H1 (cell line): ENCODE measurements around the gene PKM. TPM values are rescaled to one million over a fixed set of nuclear protein-coding genes. Genes with fewer than 3 reads are reported as not detected.

Source experiments
- CTCF ChIA-PET: fragments of 300-600 bp; sonication (Branson Sonifier 250); formaldehyde crosslinking; loops from one replicate; lab custom pipeline; 2021; ENCODE audit not compliant: partially characterized antibody; lab: Charles Lee
- POLR2A ChIA-PET: fragments of 300-600 bp; sonication (Branson Sonifier 250); formaldehyde crosslinking; loops from one replicate; lab custom pipeline; 2021; ENCODE audit warnings: inconsistent platforms; ENCODE audit not compliant: partially characterized antibody; lab: Charles Lee
- DNase-seq, 2 experiments: peaks; one replicate each; pipeline versions ENCODE4 v3.0.0 to v3.0.0-alpha.2; 2010 to 2022; ENCODE audit warnings: low spot score in 2 of 2, low read depth in 1 of 2, mixed read lengths in 1 of 2
- FAIRE-seq: peaks from 2 replicates; lab custom pipeline; 2011; peaks lifted over from hg19 to GRCh38; lab: Jason Lieb, UNC
- H2AFZ ChIP-seq: 2 replicates; pipeline ENCODE4 v1.8.1; 2012; ENCODE audit warnings: low read length, inconsistent platforms
- H2AK5ac ChIP-seq: 2 replicates; pipeline ENCODE4 v1.6.1; 2013; ENCODE audit warnings: low read depth, low read length
- H2BK120ac ChIP-seq: replicated peaks from 2 replicates; pipeline ENCODE3; 2013; ENCODE audit warnings: low read depth, low read length, inconsistent platforms
- H2BK12ac ChIP-seq: 2 replicates; pipeline ENCODE4 v1.6.1; 2013; ENCODE audit warnings: low read depth, low read length
- H2BK15ac ChIP-seq: 2 replicates; pipeline ENCODE4 v1.6.1; 2013; ENCODE audit warnings: low read length
- H2BK20ac ChIP-seq: 2 replicates; pipeline ENCODE4 v1.6.1; 2013; ENCODE audit warnings: low read length
- H2BK5ac ChIP-seq: 2 replicates; pipeline ENCODE4 v1.6.1; 2013; ENCODE audit warnings: low read depth, low read length
- H3K14ac ChIP-seq: 2 replicates; pipeline ENCODE4 v1.6.1; 2013; ENCODE audit warnings: inconsistent platforms; ENCODE audit not compliant: insufficient read length
- H3K18ac ChIP-seq: 2 replicates; pipeline ENCODE4 v1.6.1; 2013; ENCODE audit warnings: low read length; ENCODE audit errors: extremely low read depth
- H3K23ac ChIP-seq: 2 replicates; pipeline ENCODE4 v1.6.1; 2013; ENCODE audit warnings: inconsistent platforms; ENCODE audit not compliant: insufficient read length
- H3K23me2 ChIP-seq: 2 replicates; pipeline ENCODE4 v1.6.1; 2013; ENCODE audit warnings: low read depth, low read length
- H3K27ac ChIP-seq: 2 replicates; pipeline ENCODE4 v1.6.1; 2011; ENCODE audit warnings: low read depth, low read length, inconsistent platforms
- H3K27me3 ChIP-seq, 4 experiments: replicated peaks in 1 of 4; 1 replicate in 1 of 4; 2 replicates in 3 of 4; pipeline versions ENCODE4 v1.6.1 to v1.8.1; 2011 to 2013; ENCODE audit warnings: low read length in 3 of 4, mild to moderate bottlenecking in 3 of 4, inconsistent platforms in 2 of 4, mixed read lengths in 2 of 4, moderate library complexity in 1 of 4; ENCODE audit not compliant: control insufficient read depth in 3 of 4, insufficient read depth in 3 of 4; ENCODE audit errors: extremely low read depth in 1 of 4
- H3K36me3 ChIP-seq, 4 experiments: 2 replicates each; pipeline versions ENCODE4 v1.6.1 to v1.8.1; 2011 to 2013; ENCODE audit warnings: mild to moderate bottlenecking in 4 of 4, low read length in 3 of 4, moderate library complexity in 2 of 4, control low read depth in 1 of 4, inconsistent platforms in 1 of 4; ENCODE audit not compliant: insufficient read depth in 4 of 4, control insufficient read depth in 2 of 4
- H3K4ac ChIP-seq: replicated peaks from 2 replicates; pipeline ENCODE3; 2013; ENCODE audit warnings: low read length, low read depth, mixed read lengths, inconsistent platforms; ENCODE audit not compliant: insufficient read length
- H3K4me1 ChIP-seq, 4 experiments: replicated peaks in 1 of 4; 1 replicate in 1 of 4; 2 replicates in 3 of 4; pipeline versions ENCODE4 v1.6.1 to v1.8.1; 2011 to 2013; ENCODE audit warnings: low read length in 3 of 4, inconsistent platforms in 2 of 4, mixed read lengths in 1 of 4; ENCODE audit not compliant: insufficient read depth in 4 of 4, control insufficient read depth in 3 of 4
- H3K4me2 ChIP-seq, 2 experiments: 2 replicates each; pipeline versions ENCODE4 v1.6.1 to v1.8.1; 2011 to 2013; ENCODE audit warnings: low read depth in 2 of 2, low read length in 2 of 2, control low read depth in 1 of 2, inconsistent platforms in 1 of 2, mild to moderate bottlenecking in 1 of 2; ENCODE audit not compliant: insufficient read depth in 1 of 2
- H3K4me3 ChIP-seq, 4 experiments: fragments of 200-600, 300-600 bp in 1 of 4; sonication (generic), shearing (Covaris generic), sonication (Bioruptor Twin) in 1 of 4; 2 replicates each; pipeline versions ENCODE4 v1.5.1 to v1.8.1; 2011 to 2016; ENCODE audit warnings: low read length in 4 of 4, low read depth in 3 of 4, control low read depth in 2 of 4, inconsistent platforms in 2 of 4, mild to moderate bottlenecking in 2 of 4, mixed read lengths in 1 of 4, moderate library complexity in 1 of 4; ENCODE audit not compliant: insufficient read depth in 2 of 4; ENCODE audit errors: extremely low read depth in 1 of 4
- H3K56ac ChIP-seq: replicated peaks from 2 replicates; pipeline ENCODE3; 2013; ENCODE audit warnings: low read depth, mild to moderate bottlenecking, mixed read lengths, low read length, inconsistent platforms; ENCODE audit not compliant: insufficient read length
- H3K79me1 ChIP-seq: 2 replicates; pipeline ENCODE4 v1.6.1; 2013; ENCODE audit warnings: low read depth, low read length, control low read depth
- H3K79me2 ChIP-seq, 2 experiments: 2 replicates each; pipeline versions ENCODE4 v1.6.1 to v1.8.1; 2012 to 2013; ENCODE audit warnings: low read length in 2 of 2, mild to moderate bottlenecking in 2 of 2, inconsistent platforms in 1 of 2; ENCODE audit not compliant: insufficient read depth in 2 of 2, control insufficient read depth in 1 of 2
- H3K9ac ChIP-seq, 4 experiments: replicated peaks in 1 of 4; 1 replicate in 1 of 4; 2 replicates in 3 of 4; pipeline versions ENCODE4 v1.6.1 to v1.8.1; 2011 to 2013; ENCODE audit warnings: low read depth in 3 of 4, low read length in 3 of 4, control low read depth in 2 of 4, mild to moderate bottlenecking in 2 of 4, moderate library complexity in 2 of 4, inconsistent platforms in 1 of 4; ENCODE audit errors: extremely low read depth in 1 of 4
- H3K9me3 ChIP-seq, 2 experiments: 2 replicates each; pipeline versions ENCODE4 v1.6.1 to v1.8.1; 2012 to 2013; ENCODE audit warnings: mild to moderate bottlenecking in 2 of 2, moderate library complexity in 2 of 2, control low read depth in 1 of 2, inconsistent platforms in 1 of 2, low read depth in 1 of 2, low read length in 1 of 2, mixed read lengths in 1 of 2; ENCODE audit not compliant: insufficient read depth in 2 of 2
- H4K20me1 ChIP-seq, 2 experiments: replicated peaks in 1 of 2; 2 replicates each; pipeline versions ENCODE3 to v1.8.1; 2011 to 2013; ENCODE audit warnings: inconsistent platforms in 2 of 2, low read length in 2 of 2, mild to moderate bottlenecking in 1 of 2; ENCODE audit not compliant: insufficient read depth in 2 of 2, control insufficient read depth in 1 of 2
- H4K5ac ChIP-seq: 2 replicates; pipeline ENCODE4 v1.6.1; 2013; ENCODE audit warnings: low read length, low read depth, mixed read lengths, inconsistent platforms; ENCODE audit not compliant: insufficient read length
- H4K8ac ChIP-seq: 2 replicates; pipeline ENCODE4 v1.8.0; 2013; ENCODE audit warnings: mild to moderate bottlenecking, moderate library complexity, low read length, inconsistent platforms; ENCODE audit not compliant: insufficient read depth; ENCODE audit errors: extremely low read depth
- H4K91ac ChIP-seq: replicated peaks from 2 replicates; pipeline ENCODE3; 2013; ENCODE audit warnings: low read length, mixed read lengths, inconsistent platforms; ENCODE audit not compliant: insufficient read length
- WGBS, 2 experiments: shearing (Covaris generic) in 1 of 2; methylation state at CpG; one replicate each; pipeline versions ENCODE4 v1.1.6 to v1.1.7; 2013 to 2015; ENCODE audit warnings: low lambda C conversion rate in 2 of 2, mixed read lengths in 2 of 2, inconsistent platforms in 1 of 2, low coverage in 1 of 2, missing lambda C conversion rate in 1 of 2; ENCODE audit not compliant: insufficient replicate concordance in 2 of 2, insufficient coverage in 1 of 2, insufficient read length in 1 of 2; ENCODE audit errors: extremely low coverage in 1 of 2, missing lambda C conversion rate in 1 of 2; 5-methylcytosine and 5-hydroxymethylcytosine counted together
- polyA plus RNA-seq, 7 experiments: library from polyadenylated mRNA; depleted of rRNA in 3 of 7; stranded (reverse) in 5 of 7; unstranded in 2 of 7; fragments of >200 nt in 5 of 7; fragments of 200-250 nt in 2 of 7; gene quantifications; 1 replicate in 5 of 7; 2 replicates in 1 of 7; 4 replicates in 1 of 7; pipeline versions ENCODE4 v1.2.1 to v1.2.3, GENCODE V29; 2011 to 2013; ENCODE audit warnings: missing spikeins in 2 of 7, mixed read lengths in 2 of 7
- total RNA-seq: library from RNA; stranded (reverse); fragmentation: NEBNext Ultra II Directional; extraction: Animal tissue kit (Norgen Biotek cat#: 25700); gene quantifications from 2 replicates; pipeline ENCODE4 v1.2.1, GENCODE V29; 2021
- TF ChIP-seq, protein P1 (sequence below), 3 experiments: IDR thresholded peaks; 1 replicate in 2 of 3; 2 replicates in 1 of 3; pipeline versions ENCODE4 v1.5.1 to v1.6.1; 2011; ENCODE audit warnings: low read length in 3 of 3, mild to moderate bottlenecking in 3 of 3, inconsistent platforms in 2 of 3, low read depth in 1 of 3, moderate library complexity in 1 of 3; ENCODE audit not compliant: insufficient read depth in 1 of 3; ENCODE audit errors: control extremely low read depth in 1 of 3

PKM gene
- total and polyA plus RNA-seq, 2 of the 8 experiments (the other 6 are each of a cell fraction or from before 2014, with no cell fraction given) = 780 to 856 TPM

DNA sequence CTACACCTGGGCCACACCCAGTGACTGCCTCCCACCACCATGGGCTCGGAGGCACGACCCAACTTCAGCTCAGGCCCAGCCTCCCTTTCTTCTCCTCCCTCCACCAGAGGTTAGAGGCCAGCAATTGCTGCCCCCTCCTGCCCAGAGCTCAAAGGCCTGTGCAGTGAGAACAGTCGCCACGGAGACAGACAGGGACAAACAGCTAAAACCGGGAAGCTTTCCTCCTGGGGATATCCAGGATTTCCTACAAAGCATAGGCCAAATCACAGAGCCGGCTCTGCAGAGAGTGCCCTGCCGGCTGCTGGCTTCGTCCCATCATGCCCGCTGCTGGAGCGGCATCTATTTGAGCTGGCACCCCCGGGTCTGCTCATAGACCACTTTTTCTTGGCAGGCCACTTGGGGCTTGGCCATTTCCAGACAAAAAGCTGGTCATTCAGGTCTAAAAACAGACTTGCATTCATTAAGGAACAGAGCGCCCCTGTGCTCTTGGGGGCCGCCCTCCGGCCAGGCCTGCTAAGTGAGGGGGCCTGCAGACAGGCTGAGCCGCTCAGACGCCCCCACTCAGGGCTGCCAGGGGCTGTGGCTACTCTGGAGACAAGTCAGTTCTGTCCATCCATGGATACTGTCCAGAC lies 50.9 kb downstream of the PKM start:
- H4K91ac ChIP-seq = no peak overlapping the region
- no peak overlapping the region for H4K5ac ChIP-seq
- H3K79me1 ChIP-seq = no peaks in the 10 kb centered on the region
- peaks cover 0 to 7% (median 3%) of the 10 kb centered on the region in 4 experiments; a peak in 3 of 7 replicates for H3K4me1 ChIP-seq
- H4K20me1 ChIP-seq = no peaks in the 10 kb centered on the region
- no peak for FAIRE-seq
- H2AFZ ChIP-seq = no peak overlapping the region
- H3K36me3 ChIP-seq = no peaks in the 10 kb centered on the region
- no peaks in the 10 kb centered on the region for H3K79me2 ChIP-seq
- no peak overlapping the region for H4K8ac ChIP-seq
- no peak overlapping the region for H2BK20ac ChIP-seq
- H3K4ac ChIP-seq = no peak overlapping the region
- no peak overlapping the region for H3K4me2 ChIP-seq
- H3K4me3 ChIP-seq = no peak overlapping the region
- no peak overlapping the region for H3K23ac ChIP-seq
- H3K18ac ChIP-seq = no peak overlapping the region
- peaks cover 0 to 15% (median 5%) of the 10 kb centered on the region in 4 experiments; a peak in 4 of 7 replicates for H3K27me3 ChIP-seq
- WGBS, 2 experiments = 91% methylated on average over 16 of the region's 16 CpGs; no CpG with 5 or more reads in 1 of the 2 experiments
- 0 out of 2 replicates have a peak overlapping the region, but pooled peaks have one; percentile 17 for H2BK12ac ChIP-seq
- H3K9ac ChIP-seq = no peak overlapping the region; a peak in 1 of 7 replicates
- POLR2A ChIA-PET = interaction anchor here (1.0 to 1.2 kb wide), 3 partner anchors 15 to 29 kb away, joined by 3 read pairs; partner anchors contain the start of gene GRAMD2A
- no peak overlapping the region for H3K27ac ChIP-seq
- no peak overlapping the region for H3K56ac ChIP-seq
- no peak for DNase-seq
- no peak overlapping the region for H2BK120ac ChIP-seq
- 0 out of 2 replicates have a peak overlapping the region, but pooled peaks have one; percentile 44 for H2BK5ac ChIP-seq
- no peak overlapping the region for H2AK5ac ChIP-seq
- no peaks in the 10 kb centered on the region for H3K9me3 ChIP-seq
- CTCF ChIA-PET = interaction anchor here (0.6 to 1.7 kb wide), 4 partner anchors 13 to 655 kb away, joined by 3 to 4 read pairs (median 3); no protein-coding TSS in a partner anchor
- no peak overlapping the region for H3K14ac ChIP-seq
- H3K23me2 ChIP-seq = peaks cover 4% of the 10 kb centered on the region; the same call in 1 of the 2 replicates
- H2BK15ac ChIP-seq = no peak overlapping the region
- TF ChIP-seq, protein P1, sequence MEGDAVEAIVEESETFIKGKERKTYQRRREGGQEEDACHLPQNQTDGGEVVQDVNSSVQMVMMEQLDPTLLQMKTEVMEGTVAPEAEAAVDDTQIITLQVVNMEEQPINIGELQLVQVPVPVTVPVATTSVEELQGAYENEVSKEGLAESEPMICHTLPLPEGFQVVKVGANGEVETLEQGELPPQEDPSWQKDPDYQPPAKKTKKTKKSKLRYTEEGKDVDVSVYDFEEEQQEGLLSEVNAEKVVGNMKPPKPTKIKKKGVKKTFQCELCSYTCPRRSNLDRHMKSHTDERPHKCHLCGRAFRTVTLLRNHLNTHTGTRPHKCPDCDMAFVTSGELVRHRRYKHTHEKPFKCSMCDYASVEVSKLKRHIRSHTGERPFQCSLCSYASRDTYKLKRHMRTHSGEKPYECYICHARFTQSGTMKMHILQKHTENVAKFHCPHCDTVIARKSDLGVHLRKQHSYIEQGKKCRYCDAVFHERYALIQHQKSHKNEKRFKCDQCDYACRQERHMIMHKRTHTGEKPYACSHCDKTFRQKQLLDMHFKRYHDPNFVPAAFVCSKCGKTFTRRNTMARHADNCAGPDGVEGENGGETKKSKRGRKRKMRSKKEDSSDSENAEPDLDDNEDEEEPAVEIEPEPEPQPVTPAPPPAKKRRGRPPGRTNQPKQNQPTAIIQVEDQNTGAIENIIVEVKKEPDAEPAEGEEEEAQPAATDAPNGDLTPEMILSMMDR (IDR thresholded peaks at IDR 0.05; ENCODE audit: control extremely low read depth in 1 of 3, insufficient read depth in 1 of 3, low read depth in 1 of 3, low read length in 3 of 3) = peak in 1 of 3 experiments; percentile 3; a peak in 1 of 4 replicates
